Stimulated activated CD8-positive, alpha-beta memory T cell treated with anti-CD3 and anti-CD28 coated beads, Interleukin-12 subunit alpha, Interleukin-12 subunit beta, amount 100 ng/mL, for 4 hours (primary cell): ENCODE data around the gene ATP13A1.

Experiments
- DNase-seq: peaks from one replicate; pipeline ENCODE4 v3.0.0-alpha.2; 2020; ENCODE audit warnings: low read depth

ATP13A1 gene

DNA sequence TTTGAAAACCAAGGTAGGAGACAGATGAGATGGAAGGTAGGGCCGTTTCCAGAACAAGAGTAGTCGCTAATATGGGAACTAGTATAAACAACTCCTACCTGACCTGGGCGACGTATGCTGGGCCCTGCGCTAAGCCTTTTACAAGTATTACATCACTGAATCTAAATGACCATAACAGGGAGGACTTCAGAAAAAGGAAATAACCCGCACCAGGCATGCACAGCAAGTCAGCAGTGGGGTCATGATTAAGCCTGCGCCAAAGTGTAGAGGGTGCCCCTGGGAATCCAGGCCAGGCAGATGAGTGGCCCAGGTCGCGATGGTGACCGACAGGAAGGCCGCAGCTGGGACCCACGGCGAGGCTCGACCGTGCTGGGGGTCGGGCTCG is 613 bp downstream of the ATP13A1 start:
- no peak for DNase-seq

DNA sequence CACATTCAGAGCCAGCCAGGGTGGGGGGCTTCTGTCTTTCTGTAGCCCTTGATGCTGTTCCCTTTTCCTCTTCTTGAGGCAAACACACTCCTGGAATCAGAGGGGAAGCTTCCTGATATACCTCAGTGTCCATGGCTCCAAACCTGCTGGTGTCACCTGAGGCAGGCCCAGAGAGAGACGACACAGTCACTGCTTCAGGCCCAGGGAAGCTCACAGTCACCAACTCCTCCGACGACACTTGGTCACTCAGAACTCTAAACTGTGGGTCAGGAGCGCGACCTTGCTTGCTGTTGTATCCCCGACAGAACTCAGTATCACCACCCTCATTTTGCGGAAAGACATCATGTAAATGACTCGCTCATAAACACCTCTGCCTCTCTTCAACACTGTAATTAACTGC is 1.1 kb downstream of the ATP13A1 start:
- DNase-seq, result no peak

DNA sequence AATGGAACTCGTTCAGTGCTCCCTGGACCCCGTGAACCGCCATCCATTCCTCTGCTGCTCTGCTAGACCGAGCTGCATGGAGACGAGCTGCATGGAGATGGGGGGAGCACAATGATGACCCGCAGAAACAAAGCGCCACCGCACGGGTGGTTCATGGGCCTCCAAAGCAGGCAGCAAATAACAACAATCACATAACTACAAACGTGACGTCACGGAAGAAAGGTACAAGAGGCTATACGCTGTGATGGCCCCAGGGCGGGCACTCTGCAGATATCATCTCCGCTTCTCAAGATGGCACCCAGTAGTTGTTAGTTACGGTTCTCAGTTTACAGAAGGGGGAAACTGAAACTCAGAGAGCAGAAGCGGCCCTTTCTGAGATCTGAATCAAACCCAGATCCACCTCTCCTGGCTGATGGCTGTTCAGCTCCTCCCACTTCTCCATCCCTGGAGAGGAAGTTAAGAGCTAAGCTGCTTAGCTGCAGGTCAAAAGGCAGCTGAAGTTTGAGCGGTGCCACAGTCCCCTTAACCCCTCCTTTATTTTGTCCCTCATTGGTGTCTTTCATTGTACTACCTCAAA is 1.7 kb downstream of the ATP13A1 start:
- DNase-seq, result no peak

DNA sequence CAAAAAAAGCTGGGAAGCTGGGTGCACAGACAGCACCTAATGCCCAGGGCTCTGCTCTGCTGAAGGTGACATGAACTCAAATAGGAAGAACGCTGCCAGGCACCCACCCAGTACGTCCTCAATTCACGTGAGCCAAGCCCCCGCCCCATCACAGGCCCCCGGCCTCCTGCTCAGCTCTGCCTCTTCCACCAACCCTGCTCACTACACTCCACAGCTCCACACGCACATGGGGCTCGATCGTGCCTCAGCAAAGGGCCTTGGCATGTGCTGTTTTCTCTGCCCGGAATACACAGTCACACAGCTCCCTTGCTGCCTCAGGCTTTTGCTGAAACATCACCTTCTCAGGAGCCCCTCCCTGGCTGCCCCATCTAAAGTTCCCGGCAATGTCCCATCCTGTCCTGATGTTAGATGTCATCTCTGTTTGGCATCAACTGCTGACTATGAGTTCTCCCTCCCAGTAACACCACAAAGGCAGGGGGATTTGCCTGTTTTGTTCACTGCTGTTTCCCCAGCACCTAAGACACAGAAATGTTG is 2.3 kb downstream of the ATP13A1 start:
- DNase-seq, result no peak

DNA sequence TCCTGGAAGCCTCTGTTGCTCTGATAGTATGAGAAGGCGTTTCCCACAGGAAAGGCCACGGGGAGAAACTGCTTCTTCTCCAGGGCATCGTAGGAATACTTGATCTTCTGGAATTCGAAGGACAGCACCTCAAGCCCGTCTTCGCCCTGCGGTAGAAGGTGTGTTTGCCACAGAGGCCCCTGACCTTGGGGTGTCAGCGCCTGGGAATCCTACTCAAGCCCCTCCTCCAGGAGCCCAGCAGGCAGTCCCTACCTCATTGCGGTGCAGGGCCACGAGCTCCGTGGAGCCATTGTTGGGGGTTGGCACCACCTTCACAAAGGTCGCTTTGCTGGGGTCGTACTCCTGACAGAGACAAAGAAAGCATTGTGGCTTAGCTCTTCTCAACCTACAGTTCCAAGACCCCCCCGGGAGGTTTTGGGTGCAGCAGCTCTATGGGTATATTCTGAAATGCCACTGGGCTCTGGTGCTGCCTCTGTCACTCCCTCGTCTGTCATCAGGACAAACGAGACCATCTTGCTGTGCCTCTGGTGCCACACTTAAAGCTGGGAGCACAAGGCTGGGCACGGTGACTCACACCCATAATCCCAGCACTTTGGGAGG is 3.7 kb downstream of the ATP13A1 start:
- no peak for DNase-seq

DNA sequence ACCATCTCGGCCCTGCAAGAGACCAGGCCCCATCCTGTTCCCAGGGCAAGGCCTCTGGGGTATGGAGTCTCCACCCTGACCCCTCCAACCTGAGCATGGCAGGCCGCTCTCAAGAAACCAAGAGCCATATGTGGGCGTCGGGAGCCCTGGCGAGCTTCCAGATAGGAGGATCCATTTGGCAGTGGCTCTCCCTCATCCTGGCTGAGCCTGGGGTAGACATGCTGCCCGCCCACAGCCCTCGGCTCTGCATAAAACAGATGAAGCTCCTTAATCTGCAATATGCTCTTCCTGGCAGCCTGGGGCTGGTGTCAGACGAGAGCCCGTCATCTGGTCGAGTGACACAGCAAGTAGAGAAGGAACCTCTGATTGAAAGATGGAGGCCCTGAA is 6.1 kb downstream of the ATP13A1 start:
- no peak for DNase-seq

DNA sequence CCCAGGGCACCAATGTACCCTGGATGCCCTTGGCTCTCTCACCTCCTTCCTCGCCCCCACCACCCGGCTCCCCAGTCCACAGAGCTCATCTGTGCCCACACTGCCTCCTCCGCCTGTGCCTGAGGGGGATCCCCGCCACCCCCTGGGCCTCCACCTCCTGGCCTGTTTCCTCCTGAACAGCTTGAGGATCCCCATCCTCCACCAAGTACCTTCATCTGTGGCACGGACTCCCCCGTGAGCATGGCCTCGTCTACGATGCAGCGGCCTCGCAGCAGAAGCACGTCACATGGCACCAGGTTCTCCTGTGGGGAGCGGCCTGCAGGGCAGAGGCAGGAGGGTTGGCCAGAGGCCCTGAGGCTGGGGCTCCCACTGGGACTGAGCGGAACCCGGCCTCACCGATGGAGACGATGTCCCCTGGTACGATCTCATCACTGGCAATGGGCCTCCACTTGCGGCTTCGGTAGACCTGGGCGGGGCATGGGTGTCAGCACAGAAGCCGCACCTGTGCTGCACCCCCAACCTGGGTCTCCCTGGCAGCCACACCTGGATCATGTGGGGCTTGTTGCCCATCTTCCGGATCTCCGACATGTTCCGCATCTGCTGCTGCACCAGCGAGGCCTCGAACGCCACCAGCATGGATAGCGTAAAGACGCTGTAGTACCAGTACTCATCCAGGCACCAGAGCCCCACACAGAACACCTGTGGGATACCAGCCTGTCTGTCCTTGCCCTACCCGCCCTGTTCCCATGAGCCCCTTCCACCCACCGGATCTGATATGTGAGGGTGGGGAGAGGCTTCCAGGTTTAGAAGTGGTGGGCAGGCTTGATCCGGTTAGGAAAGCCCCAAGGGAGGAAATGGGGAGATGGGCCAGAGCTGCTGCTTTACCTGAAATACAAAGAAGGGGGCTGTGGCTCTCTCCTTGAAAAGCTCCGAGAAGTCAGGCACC is 6.8 kb downstream of the ATP13A1 start:
- no peak for DNase-seq

DNA sequence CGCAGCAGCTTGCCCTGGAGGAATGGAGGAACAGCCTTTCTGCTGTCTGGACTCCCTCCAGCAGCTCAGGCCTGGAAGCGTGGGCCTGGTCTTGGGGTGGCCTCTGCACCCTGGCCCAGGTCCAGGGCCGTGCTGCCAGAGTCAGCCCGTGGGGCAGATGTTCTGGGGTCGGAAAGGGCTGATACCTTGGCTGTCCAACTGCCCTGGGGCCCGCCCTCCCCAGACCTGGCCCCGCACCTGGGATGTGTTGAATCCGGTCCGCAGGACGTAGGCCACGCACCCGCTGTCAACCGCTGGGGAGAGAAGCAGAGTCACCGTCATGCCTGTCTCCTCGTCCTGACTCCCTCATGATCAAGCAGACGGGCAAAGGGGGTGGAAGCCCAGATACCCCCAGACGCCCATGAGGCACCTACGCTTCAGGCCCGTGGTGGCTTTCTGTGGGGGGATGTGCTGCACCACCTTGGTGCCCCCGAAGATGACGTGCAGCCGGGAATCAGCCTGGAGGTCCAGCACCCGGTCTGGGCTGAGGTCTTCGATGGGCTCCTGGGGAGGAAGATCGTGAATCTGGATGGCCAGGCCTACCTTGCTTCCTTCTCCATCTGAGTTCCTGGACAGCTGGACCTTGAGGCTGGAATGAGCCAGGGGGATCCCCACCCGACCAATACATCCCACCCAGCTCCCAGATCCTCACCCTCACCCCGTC is 7.7 kb downstream of the ATP13A1 start:
- DNase-seq, result no peak

DNA sequence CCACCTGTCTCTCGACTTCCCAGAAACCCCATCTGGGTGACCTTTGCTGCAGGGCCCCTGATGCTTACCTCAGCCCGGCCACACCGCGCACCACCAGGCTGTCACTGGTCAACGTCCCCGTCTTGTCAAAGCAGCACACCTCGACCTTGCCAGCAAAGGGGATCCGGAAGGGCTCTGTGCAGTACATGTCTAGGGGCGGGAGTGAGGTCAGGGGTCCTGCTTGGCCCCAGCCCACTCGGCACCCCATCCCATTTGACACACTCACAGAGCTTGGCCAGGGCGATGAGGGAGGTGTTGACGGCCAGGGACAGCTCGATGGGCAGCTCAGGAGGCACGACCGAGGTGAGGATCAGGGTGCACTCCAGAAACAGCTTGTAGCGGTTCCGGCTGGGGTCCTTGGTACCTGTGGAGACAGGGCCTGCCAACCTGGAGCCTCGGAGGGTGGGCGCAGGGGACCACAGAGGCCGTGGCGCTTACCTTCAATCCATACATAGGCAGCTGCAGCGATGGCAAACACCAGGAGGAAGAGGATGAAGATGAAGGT is 8.4 kb downstream of the ATP13A1 start:
- no peak for DNase-seq

DNA sequence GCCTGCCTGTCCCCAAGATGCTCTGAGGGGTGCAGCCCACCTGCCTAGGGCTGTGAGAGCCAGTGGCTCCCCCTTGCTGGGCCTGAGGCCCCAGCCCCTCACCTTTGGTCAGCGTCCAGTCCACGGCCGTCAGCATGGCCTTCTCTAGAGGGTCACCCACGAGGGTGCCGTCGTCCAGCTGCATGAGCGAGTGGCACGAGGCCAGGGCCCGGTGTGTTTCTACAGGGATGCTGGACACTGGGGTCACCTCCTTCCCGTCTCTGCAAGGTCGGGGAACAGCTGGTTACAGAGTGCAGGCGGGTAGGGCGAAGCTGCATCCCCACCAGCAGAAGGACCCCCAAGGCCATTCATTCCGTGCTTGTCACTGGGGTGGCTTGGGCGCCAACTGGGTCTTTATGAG is 9.0 kb downstream of the ATP13A1 start:
- DNase-seq, result no peak

DNA sequence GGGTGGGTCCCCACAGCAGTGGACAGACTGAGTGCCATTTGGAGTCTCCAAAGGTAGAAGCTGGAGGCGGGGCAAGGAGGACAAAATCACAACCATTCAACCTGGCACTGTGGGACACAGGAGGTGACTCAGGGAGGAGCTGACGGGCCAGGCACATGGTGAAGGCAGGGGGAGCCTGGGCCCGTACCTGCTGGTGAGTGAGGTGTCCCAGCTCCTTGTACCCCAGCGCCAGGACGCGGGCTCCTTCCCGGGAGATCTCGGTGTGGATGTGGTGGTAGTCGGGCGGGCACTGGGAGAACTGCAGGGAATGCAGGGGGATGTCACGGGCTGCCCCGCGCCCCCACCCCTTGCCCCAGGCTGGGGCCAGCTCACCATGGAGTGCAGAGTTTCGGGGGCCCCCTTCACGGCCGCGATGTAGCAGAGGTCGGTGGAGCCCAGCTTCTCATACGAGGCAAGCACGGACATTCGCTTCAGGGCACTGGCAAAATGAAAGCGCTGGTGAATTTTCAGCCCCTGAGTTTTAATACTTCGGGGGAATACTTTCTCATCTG is 9.8 kb downstream of the ATP13A1 start:
- DNase-seq, result no peak

DNA sequence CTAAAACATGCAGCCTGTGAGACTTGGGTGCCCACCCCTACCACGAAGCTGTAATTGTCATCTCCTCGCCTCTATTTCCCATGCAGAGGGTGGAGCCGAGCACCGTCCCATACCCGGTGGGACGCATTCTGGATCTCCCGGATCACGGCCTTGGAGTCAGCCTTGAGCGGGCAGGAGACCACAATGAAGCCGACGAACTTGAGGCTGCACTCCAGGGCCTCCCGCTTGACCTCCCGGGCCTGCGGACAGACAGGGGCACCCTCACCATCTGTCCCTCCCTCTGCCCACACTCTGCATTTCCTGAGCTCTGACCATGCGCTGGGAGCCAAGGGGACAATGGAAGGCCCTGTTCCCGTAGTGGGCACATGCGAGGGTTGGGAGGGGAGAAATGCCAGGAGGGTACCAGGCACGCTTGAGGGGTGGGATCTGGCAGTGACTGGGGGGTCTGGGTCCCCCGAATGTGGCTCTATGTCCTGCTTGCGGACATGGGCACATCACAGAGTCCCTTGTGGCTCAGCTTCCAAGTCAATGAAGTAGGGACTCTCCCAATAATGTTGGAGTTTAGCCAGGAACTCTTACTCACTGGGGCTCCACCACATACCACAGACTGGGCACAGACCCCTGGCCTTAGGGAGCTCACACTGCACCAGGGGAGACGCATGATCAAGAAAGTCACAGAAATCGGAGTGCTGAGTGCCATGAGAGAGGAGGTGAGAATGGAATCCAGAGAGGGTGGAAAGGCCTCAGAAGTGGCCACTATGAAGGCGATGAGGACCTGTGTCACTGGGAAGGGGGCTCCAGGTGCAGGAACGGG is 10.8 kb downstream of the ATP13A1 start:
- no peak for DNase-seq

DNA sequence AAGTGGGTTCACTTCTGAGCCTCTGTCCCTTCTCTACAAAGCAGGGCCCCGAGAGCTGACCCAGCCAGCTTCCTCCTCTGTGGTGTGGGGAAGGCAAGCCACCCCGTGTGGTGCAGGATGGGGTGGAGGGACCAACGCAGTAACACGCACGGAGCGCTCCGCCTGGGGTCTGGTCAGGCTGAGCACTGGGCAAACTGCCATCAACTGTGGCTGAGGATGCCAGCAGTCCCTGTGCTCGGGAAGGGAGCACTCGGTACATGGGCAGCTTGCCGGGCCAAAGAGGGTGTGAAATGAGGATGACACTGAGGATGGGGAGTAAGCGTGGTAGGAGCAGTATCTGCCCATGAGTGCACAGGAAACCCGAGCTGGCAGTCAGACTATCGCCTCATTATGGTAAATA is 12.4 kb downstream of the ATP13A1 start:
- DNase-seq, result no peak

DNA sequence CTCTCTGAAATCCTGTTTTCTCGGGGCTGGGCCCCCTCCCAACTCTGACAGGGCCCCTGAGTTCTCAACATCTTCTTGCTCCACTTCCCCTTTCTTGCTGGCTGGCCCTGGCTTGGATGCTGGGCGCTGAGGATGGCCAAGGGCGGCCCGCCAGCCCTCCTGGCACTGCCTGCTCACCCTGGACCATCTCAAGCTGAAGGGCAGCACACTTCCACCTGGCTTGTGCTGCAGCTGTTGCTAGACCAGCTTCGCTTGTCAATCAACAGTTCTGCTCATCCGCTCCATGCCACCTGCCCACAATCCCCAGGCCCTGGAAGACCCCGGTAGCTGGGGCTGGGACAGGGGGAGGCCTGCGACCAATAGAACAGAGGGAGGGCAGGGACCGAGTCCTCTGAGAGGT is 13.1 kb downstream of the ATP13A1 start:
- no peak for DNase-seq

DNA sequence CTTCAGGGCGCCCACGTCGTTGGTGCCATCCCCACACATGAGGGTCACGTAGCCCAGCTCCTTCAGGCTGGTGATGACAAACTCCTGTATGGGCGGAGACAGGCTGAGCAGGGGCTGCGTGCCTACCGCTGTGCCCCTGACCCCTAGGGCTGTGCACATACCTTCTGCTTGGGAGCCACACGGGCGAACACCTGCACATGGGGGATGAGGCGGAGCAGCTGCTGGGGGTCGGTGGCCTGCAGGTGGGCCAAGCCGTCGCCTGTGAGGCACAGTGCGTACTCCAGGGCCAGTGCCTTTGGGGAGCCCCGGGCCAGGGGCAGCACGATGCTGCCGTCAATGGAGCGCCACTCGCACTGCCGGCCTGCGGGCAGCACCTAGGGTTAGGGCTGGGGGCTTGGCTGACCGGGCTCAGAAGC is 13.9 kb downstream of the ATP13A1 start:
- DNase-seq, result no peak

DNA sequence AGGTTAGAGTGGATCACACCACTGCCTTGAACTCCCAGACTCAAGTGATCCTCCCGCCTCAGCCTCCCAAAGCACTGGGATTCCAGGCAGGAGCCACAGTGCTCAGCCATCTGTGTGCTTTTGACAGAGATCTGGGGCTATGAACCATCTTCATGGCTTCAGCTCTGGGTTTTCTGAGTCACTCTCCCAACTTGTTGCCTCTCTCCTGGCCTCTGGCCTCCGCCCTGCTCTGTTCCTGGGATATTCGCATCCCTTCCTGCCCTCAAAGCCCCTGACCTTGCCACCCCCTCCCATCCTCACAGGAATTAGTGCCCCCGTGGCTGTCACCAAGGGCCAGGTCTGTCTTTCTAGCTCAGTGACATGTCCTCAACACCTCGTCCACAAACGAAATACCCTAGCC is 14.3 kb downstream of the ATP13A1 start:
- DNase-seq, result no peak

DNA sequence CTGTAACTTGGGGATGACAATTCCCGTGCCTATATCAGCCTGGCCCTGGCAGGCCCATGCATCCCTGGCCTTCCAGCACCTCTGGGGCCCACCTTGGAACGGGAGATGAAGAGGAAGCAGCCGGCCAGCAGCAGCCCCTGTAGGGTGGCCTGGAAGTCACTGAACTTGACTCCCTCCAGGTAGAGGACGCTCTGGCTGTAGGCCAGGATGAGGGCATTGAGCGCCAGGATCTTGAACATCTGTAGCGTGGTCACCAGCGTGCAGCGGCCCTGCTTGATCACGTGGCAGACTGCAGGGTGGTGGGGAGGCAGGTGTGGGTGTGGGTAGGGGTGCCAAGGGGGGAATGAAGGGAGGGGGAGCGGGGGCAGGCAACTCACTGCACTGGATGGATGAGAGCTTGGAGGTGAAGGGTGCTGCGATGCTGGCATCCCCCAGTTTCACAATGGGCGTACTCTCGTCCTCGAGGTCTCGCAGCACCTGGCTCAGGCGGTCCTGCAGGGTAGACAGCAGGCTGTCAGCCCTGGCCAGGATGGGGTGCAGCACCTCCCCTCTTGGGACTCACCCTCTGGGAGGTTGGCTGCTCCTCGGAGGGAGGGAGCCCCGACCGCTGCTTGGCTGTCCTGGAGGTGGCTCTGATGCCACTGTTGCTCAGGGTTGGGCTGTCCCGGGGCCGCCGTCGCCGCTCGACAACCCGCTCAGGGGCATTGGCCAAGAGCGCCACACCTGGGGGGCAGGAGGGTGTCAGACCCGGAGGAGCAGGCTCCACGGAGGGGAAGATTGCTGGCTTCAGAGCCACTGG is 16.2 kb downstream of the ATP13A1 start:
- no peak for DNase-seq

DNA sequence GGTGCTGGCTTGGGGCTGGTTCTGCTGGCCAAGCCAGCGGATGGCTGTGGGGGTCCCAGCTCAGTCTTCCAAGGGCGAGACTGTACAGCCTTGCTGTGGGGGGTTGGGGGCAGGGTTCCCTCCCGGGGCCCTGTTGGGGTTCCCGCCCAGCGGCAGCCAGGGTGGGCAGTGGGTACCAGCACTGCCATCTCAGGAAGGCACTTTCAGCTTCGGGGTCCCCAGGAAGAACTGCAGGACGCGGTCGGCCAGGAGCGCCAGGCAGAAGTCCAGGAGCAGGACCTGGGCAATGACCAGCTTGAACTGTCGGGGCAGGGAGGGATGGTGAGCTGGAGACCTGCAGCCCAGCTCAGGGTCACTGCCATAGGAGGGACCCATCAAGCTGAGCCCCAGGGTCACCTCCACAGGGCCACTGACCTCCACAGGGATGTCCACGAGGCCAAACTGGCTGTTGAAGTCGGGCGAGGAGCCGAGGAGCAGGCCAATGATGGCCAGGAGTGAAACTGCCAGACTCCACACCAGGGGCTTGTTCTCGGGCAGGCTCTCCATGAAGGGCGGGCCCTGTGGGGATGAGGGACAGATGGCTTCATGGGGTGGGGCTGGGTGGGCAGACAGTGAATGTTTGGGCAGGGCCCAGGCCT is 18.1 kb downstream of the ATP13A1 start:
- no peak for DNase-seq

DNA sequence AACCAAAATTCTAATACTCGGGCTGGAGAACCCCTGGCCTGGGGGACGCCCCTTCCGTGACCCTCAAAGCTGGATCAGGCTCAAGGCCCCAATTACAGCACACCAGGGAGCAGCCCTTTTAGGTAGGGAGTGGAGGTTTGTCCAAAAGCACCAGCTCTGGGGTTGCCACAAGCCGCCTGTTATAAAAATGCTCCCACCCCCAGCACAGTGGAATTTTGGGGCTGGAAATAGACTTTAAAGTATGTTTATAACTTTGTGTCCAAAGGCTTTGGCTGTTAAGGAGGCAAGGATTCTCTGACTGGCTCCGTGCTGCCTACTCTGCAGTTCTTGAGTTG is 19.5 kb downstream of the ATP13A1 start:
- no peak for DNase-seq
